ENCODE data around the gene ATP10A. TPM values are rescaled to one million over a fixed set of nuclear protein-coding genes. Genes with fewer than 3 reads are reported as not detected.

Gene ATP10A
- total RNA-seq, 2 donors from 2014 or later = 5.6 to 14.3 TPM

DNA sequence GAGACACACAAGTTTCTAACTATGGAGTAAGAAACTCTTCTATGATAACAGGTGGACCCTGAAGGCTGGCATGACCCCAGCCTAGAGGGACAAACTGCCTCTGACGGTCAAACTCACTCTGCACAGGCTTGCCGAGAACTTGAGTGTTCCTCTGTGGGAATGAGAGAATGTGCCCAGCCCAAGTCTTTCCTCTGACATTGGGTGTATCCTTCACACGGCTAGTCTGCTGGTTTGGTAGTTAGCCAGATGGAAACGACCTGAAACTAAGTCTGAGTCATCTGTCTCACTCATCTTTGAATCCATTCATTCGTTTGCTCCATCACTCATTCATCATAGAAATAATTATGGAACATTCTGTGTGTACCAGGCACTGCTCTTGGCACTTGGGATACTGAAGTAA is 198.4 kb downstream of the ATP10A start:
- WGBS = 59% methylated on average over 5 of the region's 5 CpGs

DNA sequence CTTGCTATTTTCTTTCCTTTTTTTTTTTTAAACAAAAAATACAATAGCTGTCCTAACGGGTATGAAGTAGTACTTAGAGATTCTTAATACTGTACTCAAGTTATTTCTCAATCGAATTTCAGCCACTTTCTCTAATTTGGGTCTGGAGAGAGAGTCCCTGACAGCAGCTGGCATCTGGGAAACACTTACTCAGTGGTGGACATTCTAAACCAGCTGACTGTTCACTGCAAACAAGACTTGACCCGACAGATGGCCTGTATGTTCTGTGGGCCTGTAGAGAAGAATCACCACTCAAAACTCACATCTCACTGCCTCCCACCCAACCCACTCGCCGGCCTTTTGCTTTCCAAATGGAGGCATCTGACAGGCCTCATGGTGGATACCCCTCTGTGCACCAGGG is 199.6 kb downstream of the ATP10A start:
- intact Hi-C loops (cut with DNase I) = no loop called here
- DNase-seq (ENCODE audit: low spot score) = no peak

More for the DNA sequence above, 198.4 kb downstream of the ATP10A start:
- intact Hi-C loops (cut with DNase I) = no loop called here
- Histone ChIP-seq H3K9me3 (no peaks in the 10 kb centered on the region), H3K36me3 (no peaks in the 10 kb centered on the region), H3K27ac (no peak overlapping the region), H3K4me3 (no peak overlapping the region), H3K4me1 (replicated peaks) (no peaks in the 10 kb centered on the region), H3K27me3 (replicated peaks; ENCODE audit: insufficient read depth) (no peaks in the 10 kb centered on the region)
- no peak for DNase-seq (ENCODE audit: low spot score)
- TF ChIP-seq POLR2AphosphoS5 (IDR thresholded peaks at IDR 0.05) = no peak
- TF ChIP-seq, protein P1, sequence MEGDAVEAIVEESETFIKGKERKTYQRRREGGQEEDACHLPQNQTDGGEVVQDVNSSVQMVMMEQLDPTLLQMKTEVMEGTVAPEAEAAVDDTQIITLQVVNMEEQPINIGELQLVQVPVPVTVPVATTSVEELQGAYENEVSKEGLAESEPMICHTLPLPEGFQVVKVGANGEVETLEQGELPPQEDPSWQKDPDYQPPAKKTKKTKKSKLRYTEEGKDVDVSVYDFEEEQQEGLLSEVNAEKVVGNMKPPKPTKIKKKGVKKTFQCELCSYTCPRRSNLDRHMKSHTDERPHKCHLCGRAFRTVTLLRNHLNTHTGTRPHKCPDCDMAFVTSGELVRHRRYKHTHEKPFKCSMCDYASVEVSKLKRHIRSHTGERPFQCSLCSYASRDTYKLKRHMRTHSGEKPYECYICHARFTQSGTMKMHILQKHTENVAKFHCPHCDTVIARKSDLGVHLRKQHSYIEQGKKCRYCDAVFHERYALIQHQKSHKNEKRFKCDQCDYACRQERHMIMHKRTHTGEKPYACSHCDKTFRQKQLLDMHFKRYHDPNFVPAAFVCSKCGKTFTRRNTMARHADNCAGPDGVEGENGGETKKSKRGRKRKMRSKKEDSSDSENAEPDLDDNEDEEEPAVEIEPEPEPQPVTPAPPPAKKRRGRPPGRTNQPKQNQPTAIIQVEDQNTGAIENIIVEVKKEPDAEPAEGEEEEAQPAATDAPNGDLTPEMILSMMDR (IDR thresholded peaks at IDR 0.05) = no peak
- no peak for TF ChIP-seq POLR2A (IDR thresholded peaks at IDR 0.05)

DNA sequence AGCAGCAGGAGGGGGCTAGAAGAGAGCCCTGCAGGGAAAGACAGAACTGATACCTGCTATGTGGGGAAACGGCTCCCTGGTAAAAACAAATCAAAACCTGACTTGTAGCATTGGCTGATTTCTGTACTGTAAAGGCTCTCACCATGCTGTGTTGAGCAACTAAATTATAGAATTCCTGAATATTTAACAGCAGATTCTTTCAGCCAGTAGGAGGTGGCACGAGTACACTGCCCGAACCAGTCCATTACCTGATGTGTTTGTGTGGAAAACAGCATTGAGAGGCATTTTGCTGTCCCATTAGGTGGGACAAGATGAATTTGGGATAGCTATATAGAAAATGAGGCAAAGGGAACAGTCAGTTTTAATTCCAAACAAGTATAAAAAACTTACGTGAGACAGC is 201.2 kb downstream of the ATP10A start:
- Histone ChIP-seq H3K9me3 (no peaks in the 10 kb centered on the region), H3K4me1 (replicated peaks) (no peaks in the 10 kb centered on the region), H3K27me3 (replicated peaks; ENCODE audit: insufficient read depth) (no peaks in the 10 kb centered on the region), H3K27ac (no peak overlapping the region), H3K36me3 (no peaks in the 10 kb centered on the region), H3K4me3 (no peak overlapping the region)
- intact Hi-C loops (cut with DNase I) = no loop called here
- TF ChIP-seq, protein P1 (IDR thresholded peaks at IDR 0.05) = no peak
- no peak for TF ChIP-seq POLR2A (IDR thresholded peaks at IDR 0.05)
- no peak for TF ChIP-seq POLR2AphosphoS5 (IDR thresholded peaks at IDR 0.05)
- WGBS = 50% methylated on average over 4 of the region's 4 CpGs
- no peak for DNase-seq (ENCODE audit: low spot score)

More for the DNA sequence above, 199.6 kb downstream of the ATP10A start:
- 93% methylated on average over 5 of the region's 5 CpGs for WGBS
- Histone ChIP-seq H3K27ac (no peak overlapping the region), H3K27me3 (replicated peaks; ENCODE audit: insufficient read depth) (no peaks in the 10 kb centered on the region), H3K36me3 (no peaks in the 10 kb centered on the region), H3K9me3 (no peaks in the 10 kb centered on the region), H3K4me3 (no peak overlapping the region), H3K4me1 (replicated peaks) (no peaks in the 10 kb centered on the region)
- TF ChIP-seq POLR2AphosphoS5 (IDR thresholded peaks at IDR 0.05) (no peak), POLR2A (IDR thresholded peaks at IDR 0.05) (no peak)
- TF ChIP-seq, protein P1 (IDR thresholded peaks at IDR 0.05) = no peak

DNA sequence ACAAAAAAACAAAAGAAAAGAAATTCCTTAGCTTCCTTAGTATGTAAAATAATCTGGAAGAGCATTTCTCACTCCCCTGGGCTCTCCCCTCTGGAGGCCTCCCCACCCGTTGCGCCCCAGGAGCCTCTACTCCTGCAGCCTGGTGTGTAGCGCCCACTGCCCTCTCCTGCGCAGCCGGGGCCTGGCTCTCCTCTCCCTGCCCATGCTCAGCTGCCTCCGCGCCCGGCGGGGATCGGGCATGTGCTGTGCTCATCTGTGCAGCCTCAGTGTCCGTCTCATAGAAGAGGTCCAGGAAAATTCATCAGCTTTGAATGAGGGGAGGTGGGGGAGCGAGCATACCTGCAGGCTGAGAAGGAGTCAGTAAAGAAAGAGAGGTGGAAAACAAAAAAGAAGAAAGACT is 203.9 kb downstream of the ATP10A start:
- intact Hi-C loops (cut with DNase I) = no loop called here

DNA sequence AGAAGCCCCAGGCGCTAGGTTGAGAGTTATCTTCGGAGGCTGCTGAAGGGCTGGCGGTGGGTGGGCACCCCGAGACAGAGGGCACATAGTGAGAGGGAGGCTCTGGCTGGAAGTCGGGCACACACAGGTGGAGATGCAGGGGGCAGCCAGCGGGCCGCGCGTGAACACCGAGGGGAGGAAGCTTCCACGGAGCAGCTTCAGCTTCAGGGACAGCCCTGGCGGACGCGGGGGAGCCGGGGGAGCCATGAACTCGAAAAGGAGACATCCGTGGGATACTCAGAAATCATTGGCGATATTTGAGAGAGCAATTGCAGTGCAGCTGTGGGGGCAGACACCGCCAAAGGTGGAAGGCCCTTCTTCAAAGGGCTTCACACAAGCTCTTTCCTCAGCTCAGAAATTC is 204.6 kb downstream of the ATP10A start:
- Histone ChIP-seq H3K27me3 (replicated peaks; ENCODE audit: insufficient read depth) (no peaks in the 10 kb centered on the region), H3K4me1 (replicated peaks) (no peaks in the 10 kb centered on the region), H3K36me3 (no peaks in the 10 kb centered on the region), H3K9me3 (no peaks in the 10 kb centered on the region), H3K4me3 (no peak overlapping the region), H3K27ac (no peak overlapping the region)
- WGBS = 94% methylated on average over 19 of the region's 19 CpGs
- no peak for TF ChIP-seq POLR2AphosphoS5 (IDR thresholded peaks at IDR 0.05)
- intact Hi-C loops (cut with DNase I) = no loop called here
- no peak for DNase-seq (ENCODE audit: low spot score)

More for the DNA sequence above, 203.9 kb downstream of the ATP10A start:
- WGBS = 95% methylated on average over 12 of the region's 12 CpGs
- Histone ChIP-seq H3K4me1 (replicated peaks) (no peaks in the 10 kb centered on the region), H3K27me3 (replicated peaks; ENCODE audit: insufficient read depth) (no peaks in the 10 kb centered on the region), H3K36me3 (no peaks in the 10 kb centered on the region), H3K9me3 (no peaks in the 10 kb centered on the region), H3K27ac (no peak overlapping the region), H3K4me3 (no peak overlapping the region)
- DNase-seq (ENCODE audit: low spot score) = no peak
- TF ChIP-seq, protein P1 (IDR thresholded peaks at IDR 0.05) = no peak
- no peak for TF ChIP-seq POLR2AphosphoS5 (IDR thresholded peaks at IDR 0.05)
- no peak for TF ChIP-seq POLR2A (IDR thresholded peaks at IDR 0.05)
